ENCODE measurements around the gene SRA1.
A peak's percentile ranks its signal among the peaks of the same experiment; 100 is the strongest.
"Not testable (repeated sequence)": the region's sequence is repeated elsewhere in the genome, so short reads cannot be mapped to it uniquely, and the experiment has no call there.

SRA1 gene

DNA sequence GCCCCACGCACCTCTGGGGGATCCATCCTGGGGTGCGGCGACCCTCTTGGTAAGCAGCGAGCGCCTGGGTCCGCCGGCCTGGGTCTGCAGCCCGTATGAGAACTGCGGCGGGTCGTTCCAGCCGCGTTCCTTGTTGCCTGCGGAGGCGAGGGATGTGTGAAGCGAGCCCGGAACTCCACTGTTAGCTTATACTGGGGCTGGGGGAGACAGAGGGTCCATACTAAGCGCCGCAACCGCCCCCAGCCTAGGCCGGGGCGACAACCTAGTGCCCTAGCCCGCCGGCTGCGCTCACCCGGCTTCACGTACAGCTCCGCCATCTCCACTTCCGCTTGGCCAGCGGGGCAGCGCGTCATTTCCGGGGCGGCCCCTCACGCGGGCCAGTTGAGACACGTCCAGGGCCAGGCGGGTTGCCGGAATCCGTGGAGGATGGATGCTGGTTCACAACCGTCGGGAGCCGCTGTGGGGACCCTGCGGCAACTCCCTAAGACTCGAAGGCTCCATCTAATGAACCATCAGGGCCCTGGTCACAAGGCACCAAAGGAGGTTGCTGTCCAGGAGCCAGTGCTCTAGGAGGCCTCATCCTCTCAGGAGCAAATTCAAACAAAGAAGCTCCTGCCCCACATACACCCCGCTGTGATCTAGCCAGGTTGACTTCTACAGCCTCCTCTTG lies at the start of gene SRA1:
Gene SRA1, minus strand, starts transcription at position 338 of the 670 bp plus-strand sequence. Its CDS starts 21 bp downstream, at position 317.
- peak; percentile 95 for DNase-seq

DNA sequence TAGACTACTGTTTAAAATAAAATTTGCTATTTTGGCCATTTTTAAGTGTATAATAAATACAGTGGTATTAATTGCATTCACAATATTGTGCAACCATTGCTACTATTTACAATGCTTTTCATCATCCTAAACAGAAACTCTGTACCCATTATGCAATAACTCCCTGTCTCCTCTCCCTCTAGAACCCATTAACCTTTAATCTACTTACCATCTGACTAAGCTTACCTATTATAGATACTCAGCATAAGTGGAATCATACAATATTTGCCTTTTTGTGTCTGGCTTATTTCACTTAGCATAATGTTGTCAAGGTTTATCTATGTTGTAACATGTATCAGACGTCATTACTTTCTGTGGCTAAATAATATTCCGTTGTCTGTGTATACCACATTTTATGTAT lies 49.8 kb upstream of the SRA1 start:
- DNase-seq, result peak; percentile 23

DNA sequence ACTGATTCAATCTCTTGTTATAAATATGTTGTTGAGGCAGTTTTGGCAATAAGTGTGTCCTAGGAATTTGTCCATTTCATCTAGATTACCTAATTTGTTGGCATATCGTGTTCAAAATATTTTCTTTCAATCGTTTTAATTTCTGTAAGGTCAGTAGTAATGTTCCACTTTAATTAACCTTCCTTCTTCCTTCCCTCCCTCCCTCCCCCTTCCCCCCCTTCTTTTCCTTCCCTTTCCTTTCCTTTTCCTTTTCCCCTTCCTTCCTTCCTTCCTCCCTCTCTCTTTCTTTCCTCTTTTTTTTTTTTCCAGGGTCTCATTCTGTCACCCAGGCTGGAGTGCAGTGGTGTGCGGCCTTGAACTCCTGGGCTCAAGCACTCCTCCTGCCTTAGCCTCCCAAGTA lies 48.6 kb upstream of the SRA1 start:
- no peak for DNase-seq

DNA sequence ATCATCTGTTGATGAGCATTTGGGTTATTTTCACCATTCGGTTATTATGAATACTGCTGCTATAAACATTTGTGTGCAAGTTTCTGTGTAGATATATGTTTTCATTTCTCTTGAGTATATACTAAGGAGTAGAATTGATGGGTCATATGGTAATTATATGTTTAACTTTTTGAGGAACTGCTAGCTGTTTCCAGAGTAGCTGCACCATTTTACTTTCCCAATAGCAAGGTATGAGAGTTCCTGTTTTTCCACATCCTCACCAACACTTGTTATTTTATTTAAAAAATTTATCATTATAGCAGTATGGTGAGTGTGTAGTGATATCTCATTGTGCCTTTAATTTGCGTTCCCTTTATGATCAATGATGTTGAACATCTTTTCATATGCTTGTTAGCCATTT lies 46.5 kb upstream of the SRA1 start:
- no peak for DNase-seq

DNA sequence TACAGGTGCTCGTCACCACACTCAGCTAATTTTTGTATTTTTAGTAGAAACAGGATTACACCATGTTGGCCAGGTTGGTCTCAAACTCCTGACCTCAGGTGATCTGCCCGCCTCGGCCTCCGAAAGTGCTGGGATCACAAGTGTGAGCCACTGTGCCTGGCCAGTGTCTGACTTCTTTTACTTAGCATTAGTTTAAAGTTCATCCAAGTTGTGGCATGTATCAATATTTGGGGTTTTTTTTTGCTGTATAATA lies 46.1 kb upstream of the SRA1 start:
- not testable (repeated sequence) for DNase-seq

DNA sequence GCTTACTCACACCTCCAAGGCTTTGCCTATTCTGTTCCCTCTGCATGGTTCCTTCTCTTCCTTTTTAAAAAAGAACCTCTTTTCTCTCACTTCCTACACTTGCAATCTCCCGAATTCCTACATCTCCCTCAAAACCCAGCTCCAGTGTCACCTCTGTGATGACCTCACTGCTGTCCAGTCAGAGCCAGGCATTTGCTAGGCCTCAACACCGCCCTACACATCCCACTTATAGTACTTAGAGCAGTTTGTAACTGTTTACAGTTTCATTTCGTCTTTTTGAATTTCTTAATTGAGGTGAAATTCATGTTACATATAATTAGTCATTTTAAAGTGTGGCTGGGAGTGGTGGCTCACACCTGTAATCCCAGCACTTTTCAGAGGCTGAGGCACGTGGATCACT lies 44.9 kb upstream of the SRA1 start:
- DNase-seq, result no peak

DNA sequence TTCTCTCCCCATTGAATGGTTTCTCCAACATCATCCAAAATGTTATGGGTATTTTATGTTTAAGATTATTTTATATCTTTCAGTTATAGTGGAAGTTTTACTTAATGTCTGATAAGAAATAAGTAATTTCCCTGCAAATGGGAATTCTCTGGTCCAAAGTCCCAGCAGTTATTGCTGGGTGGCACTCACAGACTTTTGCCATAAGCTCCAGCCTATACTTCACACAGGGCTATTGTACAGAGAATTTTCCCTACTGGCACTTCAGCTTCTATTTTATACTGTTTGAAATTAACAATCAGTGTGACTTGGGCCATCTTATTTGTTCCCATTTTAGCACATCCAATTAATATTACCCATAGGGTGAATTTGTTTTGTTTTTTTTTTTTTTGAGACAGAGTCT lies 42.8 kb upstream of the SRA1 start:
- no peak for DNase-seq

DNA sequence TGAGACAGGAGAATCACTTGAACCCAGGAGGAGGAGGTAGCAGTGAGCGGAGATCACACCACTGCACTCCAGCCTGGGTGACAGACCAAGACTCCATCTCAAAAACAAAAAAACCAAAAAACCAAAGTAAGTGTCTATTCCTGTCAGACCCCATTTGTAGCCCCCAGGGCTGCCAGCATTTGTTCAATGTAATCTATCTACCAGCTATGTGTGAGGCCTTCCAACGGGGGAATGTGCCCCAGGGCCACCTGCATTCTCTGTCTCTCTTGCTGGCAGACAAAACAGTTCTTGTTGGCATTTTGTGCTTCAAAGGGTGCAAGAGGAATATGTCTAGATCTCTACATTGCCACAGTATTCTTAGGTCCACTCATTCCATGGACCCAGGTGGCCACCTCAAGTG lies 41.6 kb upstream of the SRA1 start:
- DNase-seq, result no peak

DNA sequence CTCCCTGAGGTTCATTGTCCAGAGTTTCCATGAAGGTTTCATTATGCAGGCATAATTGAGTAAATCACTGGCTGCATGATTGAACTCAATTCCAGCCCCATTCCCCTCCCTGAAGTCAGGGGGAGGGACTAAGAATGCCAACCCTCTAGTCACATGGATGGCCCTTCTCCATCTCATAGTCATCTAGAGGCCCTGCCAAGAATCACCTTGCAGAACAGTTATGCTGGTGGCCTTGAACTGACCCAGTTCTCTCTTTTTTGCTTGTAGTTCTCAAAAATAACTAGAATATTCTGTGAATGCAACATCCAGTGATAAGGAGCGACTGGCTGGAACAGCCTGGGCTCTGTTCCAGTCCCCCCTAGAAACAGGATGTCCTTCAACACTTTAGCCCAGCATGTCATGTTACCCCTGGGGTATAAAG lies 39.1 kb upstream of the SRA1 start:
- DNase-seq, result no peak

DNA sequence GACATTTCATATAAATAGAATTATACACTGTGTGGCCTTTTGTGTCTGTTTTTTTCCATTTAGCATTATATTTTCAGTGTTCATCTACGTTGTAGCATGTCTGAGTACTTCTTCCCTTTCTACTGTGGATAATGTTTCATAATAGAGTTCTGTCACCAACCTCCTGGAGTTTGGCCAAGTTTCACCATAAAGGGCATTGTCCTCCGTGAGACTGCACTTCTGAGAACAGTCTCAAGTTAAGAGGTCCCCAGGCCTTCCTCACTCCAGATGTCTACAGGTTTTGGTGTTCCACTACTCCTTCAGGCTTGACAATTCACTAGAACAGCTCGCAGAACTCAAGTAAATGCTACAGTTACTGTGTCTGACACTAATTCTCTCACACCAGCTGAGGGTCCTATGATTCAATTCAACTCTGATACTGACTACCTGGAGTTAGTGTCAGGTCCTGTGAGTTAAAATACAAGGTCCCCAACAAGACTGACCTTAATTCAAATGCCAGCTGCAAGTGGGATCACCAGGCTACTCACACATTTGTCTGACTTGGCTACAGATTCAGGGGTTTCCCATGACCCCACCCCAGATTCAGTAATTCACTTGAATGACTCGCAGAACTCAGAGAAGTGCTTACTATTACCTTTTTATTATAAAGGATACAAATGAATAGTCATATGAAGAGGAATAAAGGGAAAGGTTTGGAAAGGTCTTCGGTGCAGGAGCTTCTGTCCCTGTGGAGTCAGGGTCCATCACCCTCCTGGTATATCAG lies 38.4 kb upstream of the SRA1 start:
- DNase-seq, result peak; percentile 85

DNA sequence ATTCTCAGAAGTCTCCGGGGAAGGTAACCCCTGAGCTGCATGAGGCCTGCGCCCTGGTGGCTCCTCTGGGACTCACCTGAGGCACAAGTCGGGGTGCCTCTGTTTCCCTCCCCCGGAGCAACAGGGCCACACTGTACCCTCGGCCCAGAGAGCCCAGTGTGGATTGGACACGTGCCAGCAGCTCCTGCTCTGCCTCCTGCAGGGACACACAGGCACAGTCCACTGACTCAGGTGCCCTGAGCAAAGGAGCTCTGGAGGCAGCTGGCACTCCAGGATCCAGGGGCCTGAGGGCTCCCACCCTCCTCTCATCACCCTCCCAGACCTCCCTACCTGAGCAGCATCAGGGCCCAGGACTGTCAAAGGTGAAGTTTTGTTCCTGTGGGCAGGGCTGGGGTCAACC lies 36.9 kb upstream of the SRA1 start:
- no peak for DNase-seq

DNA sequence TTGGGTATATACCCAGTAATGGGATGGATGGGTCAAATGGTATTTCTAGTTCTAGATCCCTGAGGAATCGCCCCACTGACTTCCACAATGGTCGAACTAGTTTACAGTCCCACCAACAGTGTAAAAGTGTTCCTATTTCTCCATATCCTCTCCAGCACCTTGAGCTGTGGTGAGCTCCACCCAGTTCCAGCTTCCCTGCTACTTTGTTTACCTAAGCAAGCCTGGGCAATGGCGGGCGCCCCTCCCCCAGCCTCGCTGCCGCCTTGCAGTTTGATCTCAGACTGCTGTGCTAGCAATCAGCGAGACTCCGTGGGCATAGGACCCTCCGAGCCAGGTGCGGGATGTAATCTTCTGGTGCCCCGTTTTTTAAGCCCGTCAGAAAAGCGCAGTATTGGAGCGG lies 35.8 kb upstream of the SRA1 start:
- not testable (repeated sequence) for DNase-seq

DNA sequence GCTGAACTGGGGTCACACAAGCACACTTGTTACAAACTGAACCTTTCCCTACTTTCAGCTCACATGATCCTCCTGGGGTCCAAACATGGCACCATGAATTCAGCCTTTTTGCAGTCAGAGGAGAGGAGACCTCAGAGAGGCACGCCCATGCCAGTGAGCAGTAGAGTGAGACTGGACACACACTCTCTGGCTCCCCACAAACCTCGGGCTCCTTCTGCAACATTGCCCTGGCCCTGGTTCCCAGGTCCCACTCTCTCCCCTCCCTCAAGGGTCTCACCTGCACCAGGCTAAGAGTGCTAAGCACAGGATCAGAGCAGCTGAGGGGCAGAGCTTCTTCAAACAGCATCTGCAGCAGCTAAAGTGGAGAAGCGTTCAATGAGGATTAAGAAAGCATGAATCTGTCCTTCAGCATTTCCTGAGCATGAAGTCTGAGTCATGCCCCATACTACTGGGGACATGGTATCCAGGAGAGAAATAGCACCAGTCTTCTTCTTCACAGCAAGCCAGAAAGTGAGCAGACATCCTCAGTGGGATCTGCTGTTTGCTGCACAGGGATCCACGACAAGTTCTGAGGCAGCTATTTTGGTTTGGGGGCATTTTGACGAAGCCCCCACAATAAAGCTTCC lies 34.6 kb upstream of the SRA1 start:
- no peak for DNase-seq

DNA sequence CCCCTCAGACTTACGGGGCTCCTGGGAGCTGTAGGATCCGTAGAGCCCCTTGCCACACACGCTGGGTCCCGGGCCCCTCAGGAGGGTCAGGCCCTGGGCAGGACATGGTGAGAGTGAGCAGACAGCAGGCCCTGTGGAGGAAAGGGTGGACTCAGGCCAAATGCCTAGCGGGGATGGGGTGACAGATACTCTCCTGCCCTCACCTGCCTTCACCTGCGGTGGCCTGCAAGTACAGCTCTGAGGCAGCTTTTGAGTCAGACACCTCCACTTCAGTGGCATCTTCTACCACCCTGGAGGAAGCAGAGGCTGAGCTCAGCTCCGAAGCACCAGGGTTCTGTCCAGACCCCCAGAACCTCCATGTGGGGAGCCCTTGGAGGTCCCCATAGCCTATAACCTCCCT lies 33.6 kb upstream of the SRA1 start:
- DNase-seq, result no peak

DNA sequence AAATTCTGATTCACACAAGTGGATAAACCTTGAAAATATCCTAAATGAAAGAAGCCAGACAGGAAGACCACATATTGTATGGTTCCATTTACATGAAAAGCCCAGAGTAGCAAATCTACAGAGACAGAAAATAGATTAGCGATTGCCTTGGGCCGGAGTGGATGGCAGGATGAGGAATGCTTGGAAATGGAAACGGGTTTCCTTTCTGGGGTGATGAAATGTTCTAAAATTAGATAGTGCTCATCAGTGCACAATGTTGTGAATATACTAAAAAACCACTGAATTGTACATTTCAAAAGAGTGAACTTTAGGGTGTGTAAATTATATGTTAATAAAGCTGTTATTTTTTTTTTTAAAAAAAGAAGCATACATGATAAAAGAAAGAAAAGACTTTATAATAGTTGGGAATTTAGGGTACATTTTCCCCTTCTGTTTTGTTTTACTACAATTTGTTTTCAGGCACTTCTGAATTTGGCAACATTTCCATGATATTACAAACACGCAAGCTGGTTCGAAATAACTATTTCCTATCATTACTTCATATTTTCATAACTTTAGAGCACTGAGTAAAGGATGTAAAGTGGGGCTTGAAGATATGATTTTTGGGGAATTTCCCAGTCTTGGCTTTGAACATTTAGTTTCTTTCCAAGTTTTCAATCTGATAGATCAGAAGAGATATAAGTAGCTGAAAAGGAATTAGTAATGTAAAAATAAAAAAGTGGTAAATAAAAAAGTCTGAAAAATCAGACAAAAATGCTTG lies 31.2 kb upstream of the SRA1 start:
- no peak for DNase-seq

DNA sequence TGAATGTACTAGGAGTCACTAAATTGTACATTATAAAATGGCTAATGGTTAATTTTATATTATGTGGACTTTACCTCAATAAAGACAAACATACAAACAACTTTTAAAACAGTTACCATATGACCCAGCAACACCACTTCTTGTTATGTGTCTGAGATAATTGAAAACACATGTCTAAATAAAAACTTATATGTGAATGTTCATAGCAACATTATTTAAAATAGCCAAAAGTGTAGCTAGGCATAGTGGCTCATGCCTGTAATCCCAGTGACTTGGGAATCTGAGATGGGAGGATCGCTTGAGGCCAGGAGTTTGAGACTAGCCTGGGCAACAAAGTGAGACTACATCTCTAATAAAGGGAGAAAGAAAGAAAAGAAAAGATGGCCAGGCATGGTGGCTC lies 30.2 kb upstream of the SRA1 start:
- DNase-seq, result no peak

DNA sequence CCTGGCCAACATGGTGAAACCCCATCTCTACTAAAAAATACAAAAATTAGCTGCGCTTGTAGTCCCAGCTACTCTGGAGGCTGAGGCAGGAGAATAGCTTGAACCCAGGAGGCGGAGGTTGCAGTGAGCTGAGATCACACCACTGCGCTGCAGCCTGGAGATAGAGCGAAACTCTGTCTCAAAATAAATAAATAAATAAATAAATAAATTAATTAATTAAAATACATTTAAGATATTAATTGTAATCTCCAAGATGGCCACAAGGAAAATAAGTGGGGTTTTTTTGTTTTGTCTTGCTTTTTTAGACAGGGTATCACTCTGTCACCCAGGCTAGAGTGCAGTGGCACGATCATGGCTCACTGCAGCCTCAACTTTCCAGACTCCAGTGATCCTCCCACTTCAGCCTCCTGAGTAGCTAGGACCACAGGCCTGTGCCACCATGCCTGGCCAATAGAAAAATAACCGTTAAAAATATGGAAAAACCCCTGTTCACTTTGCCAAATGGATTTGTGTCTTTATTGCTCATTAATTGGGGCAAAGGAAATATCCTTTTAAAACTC lies 22.0 kb upstream of the SRA1 start:
- DNase-seq, result not testable (repeated sequence)

DNA sequence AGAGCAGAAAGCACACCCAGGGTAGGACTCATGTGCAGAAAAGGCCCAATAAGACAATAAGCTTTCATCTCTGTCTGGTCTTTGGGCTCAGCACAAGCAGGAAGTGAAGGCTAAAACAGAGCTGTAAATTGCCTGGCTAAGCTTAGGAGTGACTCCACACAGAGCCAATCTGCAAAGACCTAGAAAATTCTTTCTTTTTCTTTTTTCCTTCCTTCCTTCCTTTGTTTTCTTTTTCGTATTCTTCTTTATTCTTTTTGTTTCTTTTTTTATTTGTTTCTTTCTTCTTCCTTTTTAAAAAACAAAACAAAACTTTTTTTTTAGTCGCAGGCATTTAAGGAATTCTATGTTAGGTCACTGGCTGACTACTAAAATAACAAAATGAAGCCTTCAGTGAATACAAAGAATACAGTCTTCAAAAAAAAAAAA lies 19.5 kb upstream of the SRA1 start:
- DNase-seq, result peak; percentile 10

DNA sequence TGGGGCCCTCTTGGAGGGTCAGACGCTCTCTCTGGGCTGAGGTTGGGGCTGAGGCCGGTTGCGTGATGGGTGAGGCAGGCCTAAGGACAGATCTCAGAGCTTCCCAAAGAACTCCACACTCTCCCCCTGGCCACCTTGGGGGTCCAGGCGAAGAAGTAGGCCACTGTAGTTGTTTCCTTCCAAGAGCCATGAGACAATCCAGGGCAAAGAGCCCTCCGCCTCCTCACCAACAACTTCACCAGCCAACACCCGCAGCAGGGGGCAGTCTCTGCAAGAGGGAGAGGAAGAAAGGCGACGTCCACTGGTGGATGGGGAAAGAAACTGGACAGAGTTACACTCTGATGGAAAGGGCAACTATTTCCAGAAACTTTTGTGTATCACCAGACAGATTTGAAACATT lies 18.0 kb upstream of the SRA1 start:
- peak; percentile 24 for DNase-seq

DNA sequence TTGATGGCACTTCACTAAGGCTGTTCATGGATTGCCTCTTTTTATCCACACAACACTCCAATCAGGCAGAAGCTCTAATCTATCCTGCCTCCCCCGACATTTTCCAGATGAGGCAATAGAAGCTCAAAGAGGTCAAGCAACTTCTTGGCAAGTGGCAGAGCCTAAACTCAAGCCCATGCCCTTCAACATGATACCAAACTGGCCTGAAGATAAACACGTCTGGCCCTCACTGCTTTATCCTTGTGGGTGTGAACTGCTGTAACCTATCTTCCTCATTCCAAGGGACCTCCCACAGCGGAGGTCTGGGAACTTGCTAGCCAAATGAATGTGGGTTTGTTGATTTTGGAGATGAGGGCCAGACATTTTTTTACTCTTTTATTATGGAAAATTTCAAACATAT lies 16.9 kb upstream of the SRA1 start:
- DNase-seq, result peak; percentile 68

DNA sequence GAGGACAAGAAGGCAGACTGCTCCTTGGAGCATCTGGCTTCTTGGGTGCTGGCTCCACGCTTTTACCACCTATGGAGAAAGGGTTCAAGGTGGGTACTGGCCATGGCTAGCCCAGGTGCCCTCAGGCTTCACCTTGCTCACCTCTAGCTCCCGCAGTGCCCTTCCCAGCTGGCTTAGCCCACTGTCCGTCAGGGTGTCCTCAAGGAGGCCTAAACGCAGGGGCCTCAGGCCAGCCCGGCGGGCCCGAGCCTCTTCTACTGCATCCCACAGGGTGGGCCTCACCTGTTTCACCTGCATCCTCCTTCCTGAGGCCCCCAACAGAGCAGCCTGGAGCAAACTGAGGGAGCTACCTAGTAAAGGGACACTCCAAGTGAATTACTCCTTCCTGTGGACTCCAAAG lies 16.4 kb upstream of the SRA1 start:
- no peak for DNase-seq

DNA sequence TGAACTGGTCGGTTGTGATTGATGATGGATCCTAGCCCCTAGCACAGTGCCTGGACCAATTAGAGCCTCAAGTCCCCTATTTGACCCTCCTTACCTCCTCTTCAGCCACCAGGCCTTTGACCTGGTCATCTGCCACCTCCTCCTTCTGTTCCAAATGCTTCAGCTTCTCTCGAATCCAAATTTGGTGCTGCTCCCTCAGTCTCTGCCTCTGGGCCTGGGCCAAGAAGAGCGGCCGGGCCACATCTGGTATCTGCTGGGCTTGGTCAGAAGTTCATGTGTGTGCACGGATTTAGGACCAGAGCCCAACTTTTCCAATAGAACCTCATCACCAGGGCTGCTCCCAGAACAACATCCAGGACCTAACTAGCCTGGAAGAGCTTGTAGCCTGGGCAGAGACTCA lies 13.8 kb upstream of the SRA1 start:
- DNase-seq, result no peak

DNA sequence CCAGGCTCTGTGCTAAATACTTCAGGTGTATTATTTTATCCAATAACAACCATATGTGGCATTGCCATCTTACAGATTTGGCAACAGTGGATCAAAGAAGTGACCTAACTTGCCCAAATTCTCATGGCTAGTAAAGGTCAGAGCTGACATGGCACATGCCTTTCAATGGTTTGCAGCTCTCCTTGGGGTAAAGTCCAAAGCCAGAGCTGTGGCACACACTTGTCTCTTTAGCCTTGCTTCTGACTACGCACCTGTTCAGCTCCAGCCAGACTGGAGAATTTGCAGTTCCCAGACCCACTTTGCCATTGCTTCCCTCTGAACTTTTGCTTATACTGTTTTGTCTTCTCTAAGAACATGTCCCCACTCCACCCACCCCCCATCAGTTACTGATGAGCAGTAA lies 13.2 kb upstream of the SRA1 start:
- DNase-seq, result no peak
